Retinal pigment epithelial cell (primary cell): ENCODE data around the gene BOLA3.
A peak's percentile ranks its signal among the peaks of the same experiment; 100 is the strongest.
"Not testable (repeated sequence)": the region's sequence is repeated elsewhere in the genome, so short reads cannot be mapped to it uniquely, and the experiment has no call there.

ENCODE experiments used
- DNase-seq: peaks from one replicate; pipeline ENCODE4 v3.0.0-alpha.2; 2010; ENCODE audit warnings: low read depth
- H3K4me3 ChIP-seq: 2 replicates; pipeline ENCODE4 v1.5.1; 2011; ENCODE audit warnings: mild to moderate bottlenecking, low read length, control low read depth, moderate library complexity
- CTCF ChIP-seq: conservative IDR thresholded peaks from 2 replicates; pipeline ENCODE4 v1.5.1; 2011; ENCODE audit warnings: low read depth, low read length, control low read depth, inconsistent platforms

Gene BOLA3

GRCh38 chr2:74137651-74138599 is 9.8 kb downstream of the BOLA3 start:
- no peak for TF ChIP-seq CTCF
- DNase-seq = no peak
- H3K4me3 ChIP-seq = no peak overlapping the region

- H3K4me3 ChIP-seq = no peak overlapping the region
- TF ChIP-seq CTCF = no peak
- DNase-seq = no peak
Measured at GRCh38 chr2:74131901-74132300, 15.8 kb downstream of the BOLA3 start.

- no peak overlapping the region for H3K4me3 ChIP-seq
- TF ChIP-seq CTCF = no peak
- no peak for DNase-seq
Measured at GRCh38 chr2:74130211-74130995, 17.3 kb downstream of the BOLA3 start.

GRCh38 chr2:74128206-74128605 is 19.5 kb downstream of the BOLA3 start:
- TF ChIP-seq CTCF = peak; percentile 16
- no peak overlapping the region for H3K4me3 ChIP-seq
- DNase-seq = no peak

- H3K4me3 ChIP-seq, DNase-seq: not testable (repeated sequence)
Measured at GRCh38 chr2:74123955-74124354, 23.8 kb downstream of the BOLA3 start.

GRCh38 chr2:74121846-74122245 is 25.9 kb downstream of the BOLA3 start:
- H3K4me3 ChIP-seq, DNase-seq: not testable (repeated sequence)

- DNase-seq = peak; percentile 44
- TF ChIP-seq CTCF = peak; percentile 58
- H3K4me3 ChIP-seq = peak overlapping the region; percentile 77
Measured at GRCh38 chr2:74119912-74120825, 27.5 kb downstream of the BOLA3 start.
